GM18507 (cell line): ENCODE data around the gene OST4.

ENCODE experiments used
- DNase-seq: peaks from one replicate; pipeline ENCODE4 v3.0.0; 2011; ENCODE audit warnings: low read depth; ENCODE audit not compliant: insufficient read length; ENCODE audit errors: extremely low spot score
- FAIRE-seq: peaks from 2 replicates; lab custom pipeline; 2011; peaks lifted over from hg19 to GRCh38; lab: Jason Lieb, UNC

Gene OST4

GRCh38 chr2:27038631-27039339 is 32.7 kb downstream of the OST4 start:
- FAIRE-seq: no peak

GRCh38 chr2:27038012-27038411 is 33.4 kb downstream of the OST4 start:
- DNase-seq (no peak), FAIRE-seq (no peak)

More at GRCh38 chr2:27038631-27039339, 32.7 kb downstream of the OST4 start:
- DNase-seq: no peak

- DNase-seq (no peak), FAIRE-seq (no peak)
Observed at GRCh38 chr2:27033253-27033852, 38.1 kb downstream of the OST4 start.

GRCh38 chr2:27032495-27033252 is 38.8 kb downstream of the OST4 start, which contains the start of gene TMEM214:
TMEM214 (plus strand) TSS chr2:27032965; CDS start chr2:27033016, 51 bp downstream.
- peak; percentile 86 for FAIRE-seq
- peak; percentile 97 for DNase-seq

GRCh38 chr2:27029051-27029450 is 42.4 kb downstream of the OST4 start:
- no peak for DNase-seq
- FAIRE-seq: no peak

GRCh38 chr2:27027211-27027651 is 44.2 kb downstream of the OST4 start:
- FAIRE-seq: no peak

GRCh38 chr2:27025861-27026851 is 45.3 kb downstream of the OST4 start:
- no peak for FAIRE-seq

More at GRCh38 chr2:27027211-27027651, 44.2 kb downstream of the OST4 start:
- no peak for DNase-seq

GRCh38 chr2:27025281-27025800 is 46.1 kb downstream of the OST4 start:
- DNase-seq (no peak), FAIRE-seq (no peak)

More at GRCh38 chr2:27025861-27026851, 45.3 kb downstream of the OST4 start:
- no peak for DNase-seq

- FAIRE-seq: no peak
Observed at GRCh38 chr2:27024812-27025211, 46.6 kb downstream of the OST4 start.

GRCh38 chr2:27024188-27024587 is 47.3 kb downstream of the OST4 start:
- FAIRE-seq (no peak), DNase-seq (no peak)

More at GRCh38 chr2:27024812-27025211, 46.6 kb downstream of the OST4 start:
- DNase-seq: no peak

GRCh38 chr2:27023740-27024139 is 47.7 kb downstream of the OST4 start:
- no peak for FAIRE-seq
- DNase-seq: no peak

- DNase-seq (no peak), FAIRE-seq (no peak)
Observed at GRCh38 chr2:27021253-27022049, 50.0 kb downstream of the OST4 start.
